HG03354 (cell line): ENCODE results near the gene CNST.

Experiments
- ATAC-seq: cut with Tn5 transposase; IDR thresholded peaks from one replicate; pipeline ENCODE4 v1.9.1; 2021; ENCODE audit warnings: mild to moderate bottlenecking; ENCODE audit not compliant: unreplicated experiment, poor library complexity, severe bottlenecking

CNST gene

DNA sequence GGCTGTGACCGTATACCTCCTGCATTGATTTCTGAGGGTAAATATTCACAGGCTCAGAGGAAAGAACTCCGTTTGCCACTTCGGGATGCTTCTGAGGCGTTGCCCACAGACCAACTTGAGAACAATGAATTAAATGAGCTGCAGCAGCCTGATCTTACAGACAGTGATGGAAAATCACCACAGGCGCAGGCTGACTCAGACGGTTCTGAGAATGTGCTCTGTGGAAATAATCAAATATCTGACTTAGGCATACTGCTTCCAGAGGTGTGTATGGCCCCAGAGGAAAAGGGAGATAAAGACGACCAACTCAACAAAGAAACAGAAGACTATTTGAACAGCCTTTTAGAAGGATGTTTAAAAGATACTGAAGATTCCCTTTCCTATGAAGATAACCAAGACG lies 81.3 kb downstream of the CNST start:
- ATAC-seq = no peak

DNA sequence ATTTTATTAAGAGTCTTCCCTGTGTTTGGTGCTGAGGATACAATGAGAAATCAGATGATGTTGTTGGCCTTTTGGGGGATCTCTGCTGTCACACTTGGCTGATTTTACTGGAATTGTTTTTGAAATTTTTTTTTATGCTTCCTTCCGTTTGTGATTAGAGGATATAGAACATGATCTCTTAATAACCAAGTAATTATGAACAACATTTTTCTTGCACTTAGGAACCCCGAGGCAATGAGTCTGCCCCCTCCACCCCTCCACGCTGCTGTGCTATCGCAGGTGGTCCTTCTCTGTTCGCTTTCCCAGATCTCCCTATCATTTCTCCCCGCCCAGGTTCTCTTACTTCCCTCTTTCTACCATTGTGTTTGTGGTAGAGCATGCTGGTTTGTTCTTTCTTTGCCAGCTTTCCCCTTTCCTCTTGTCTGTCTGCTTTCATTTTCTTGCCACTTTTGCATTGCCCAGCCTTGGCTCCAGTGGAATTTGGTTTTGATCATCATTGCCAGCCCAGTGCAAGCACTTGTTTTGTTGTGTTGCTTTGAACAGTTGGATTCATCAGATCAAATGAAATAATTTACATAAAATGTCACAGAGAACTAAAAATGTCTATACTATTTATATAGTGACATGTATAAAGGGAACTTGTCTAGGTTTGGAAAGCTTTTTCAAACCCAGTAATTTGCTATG lies 84.9 kb downstream of the CNST start:
- ATAC-seq = no peak

DNA sequence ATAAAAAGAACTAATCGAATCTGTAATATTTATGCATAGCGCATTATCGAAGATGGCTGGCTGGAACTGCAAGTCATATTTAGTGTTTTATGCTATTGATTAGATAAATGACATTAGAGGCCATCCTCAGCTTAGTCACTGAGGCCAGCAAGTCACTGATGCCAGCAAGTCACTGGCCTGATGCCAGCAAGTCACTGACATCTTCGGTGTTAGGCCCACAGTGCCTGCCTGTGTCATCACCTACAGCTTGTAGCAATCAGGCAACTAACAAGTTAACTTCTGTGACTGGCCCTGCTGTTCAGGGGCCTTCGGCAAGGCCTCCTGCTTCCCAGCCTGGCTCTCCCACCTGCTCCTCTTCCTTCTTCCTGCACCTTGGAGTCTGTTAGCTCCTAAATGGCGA lies 92.3 kb downstream of the CNST start:
- ATAC-seq = no peak

DNA sequence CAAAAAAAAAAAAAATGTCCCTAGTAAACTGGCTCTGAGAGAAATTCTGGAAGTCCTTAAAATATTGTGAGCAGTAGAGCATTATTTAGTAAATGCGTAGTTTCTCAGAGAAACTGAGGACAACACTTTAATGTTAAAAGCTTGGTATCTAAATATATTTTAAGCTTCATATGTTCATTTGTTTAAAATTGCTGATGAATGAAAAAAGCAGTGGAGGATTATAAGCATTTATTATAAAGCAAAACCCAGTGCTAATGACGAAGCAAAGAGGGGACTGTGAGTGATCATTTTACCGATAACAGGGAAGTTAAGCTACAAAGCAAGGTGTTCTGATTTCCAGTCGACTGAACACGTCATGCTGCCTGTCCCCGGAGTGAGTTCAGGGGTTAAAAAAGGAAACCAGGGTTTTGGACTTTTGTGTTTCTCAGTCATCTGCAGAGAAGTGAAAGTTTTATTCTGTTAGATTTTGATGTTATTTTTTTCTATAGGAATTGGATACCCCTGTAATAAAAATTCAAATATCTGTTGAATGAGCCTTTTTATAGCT lies 93.4 kb downstream of the CNST start:
- ATAC-seq = no peak

DNA sequence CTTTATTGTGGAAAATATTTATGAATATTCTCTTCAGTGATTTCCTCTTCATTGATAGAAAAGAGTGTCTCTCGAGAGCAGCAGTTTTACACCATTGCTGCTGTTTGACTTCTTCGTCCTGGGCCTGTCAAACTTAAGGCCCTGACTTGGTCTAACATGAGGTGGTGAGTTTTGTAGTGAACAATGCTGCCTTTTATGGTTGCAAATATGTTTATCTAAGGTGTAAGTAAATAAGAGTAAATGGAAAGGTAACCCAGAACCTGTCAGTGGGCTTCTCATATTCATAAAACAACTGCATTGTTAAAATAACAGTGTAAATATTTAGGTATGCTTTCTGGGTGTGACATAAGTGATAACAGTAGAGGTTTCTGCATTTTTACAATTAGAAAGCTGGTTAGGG lies 95.2 kb downstream of the CNST start:
- no peak for ATAC-seq

DNA sequence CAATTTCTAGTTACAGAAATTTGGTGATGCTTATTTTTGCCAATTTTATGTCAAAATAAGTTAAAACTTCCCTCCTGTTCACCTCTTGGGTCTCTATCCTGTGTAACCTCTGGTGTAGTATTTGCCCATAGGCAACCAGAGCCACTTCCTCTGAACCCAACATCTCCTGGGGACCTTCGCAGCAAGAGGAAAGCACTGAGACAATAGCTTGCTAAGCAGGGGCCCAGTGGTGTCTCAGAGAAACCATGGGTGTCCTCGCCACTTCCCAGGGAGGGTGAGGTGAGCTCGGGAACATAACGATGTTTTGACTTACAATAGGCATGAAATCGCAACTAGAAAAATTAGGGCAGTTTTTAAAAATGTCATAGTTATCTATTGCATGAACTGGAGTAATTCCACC lies 101.5 kb downstream of the CNST start:
- no peak for ATAC-seq

DNA sequence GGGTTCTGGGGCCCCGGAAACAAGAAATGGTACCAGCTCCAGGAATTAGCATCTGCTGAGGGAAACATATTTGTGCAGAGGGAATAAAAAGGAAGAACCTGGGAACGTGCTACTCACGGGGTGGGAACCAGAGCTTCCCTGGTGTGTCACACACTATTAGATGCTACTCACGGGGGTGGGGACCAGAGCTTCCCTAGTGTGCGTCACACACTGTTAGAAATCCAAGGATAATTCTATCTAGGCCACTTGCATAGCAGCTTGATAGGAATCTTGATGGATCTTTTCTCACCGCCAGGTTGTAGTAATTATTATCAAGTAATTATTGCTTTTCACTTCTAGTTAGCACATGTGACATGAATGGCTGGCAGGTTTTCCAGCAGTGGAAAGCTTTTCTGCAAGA lies 103.4 kb downstream of the CNST start:
- no peak for ATAC-seq

DNA sequence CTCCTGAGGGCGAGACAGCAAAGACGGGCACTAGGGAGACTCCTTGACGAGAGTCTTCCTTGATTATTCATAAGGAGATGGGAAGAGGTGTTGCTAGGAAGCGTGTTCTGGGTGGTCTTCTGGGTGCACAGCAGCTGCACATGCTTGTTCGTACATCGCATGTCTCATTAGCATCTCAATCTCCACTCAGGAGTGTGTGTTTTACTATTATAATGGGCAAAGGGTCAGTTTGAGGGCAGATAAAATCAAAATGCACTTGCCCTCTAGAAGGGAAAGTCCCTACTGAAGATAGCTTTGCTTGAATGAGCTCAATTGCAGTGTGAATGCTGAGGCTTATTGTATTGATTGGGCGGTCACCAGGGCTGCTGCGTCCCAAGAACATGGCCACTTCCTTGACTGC lies 107.8 kb downstream of the CNST start:
- ATAC-seq = no peak

DNA sequence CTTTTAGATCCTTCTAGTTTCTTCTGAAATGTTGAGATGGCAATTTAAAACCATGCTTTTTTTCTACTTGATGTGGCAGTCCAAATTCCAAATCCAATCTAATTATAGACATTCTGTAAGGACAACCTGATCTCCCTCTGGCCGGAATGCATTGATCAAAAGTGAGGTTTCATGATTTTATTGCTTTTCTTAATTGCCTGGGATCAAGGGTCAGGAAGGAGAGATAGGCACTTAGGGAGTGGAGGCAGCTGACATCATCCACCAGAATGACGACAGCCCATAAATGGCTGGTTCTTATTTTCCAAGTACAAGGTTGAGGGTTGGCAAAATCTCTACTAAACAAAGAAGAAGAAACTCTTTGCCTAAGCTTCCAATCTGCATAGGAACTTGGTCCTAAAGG lies 111.6 kb downstream of the CNST start:
- ATAC-seq = no peak

DNA sequence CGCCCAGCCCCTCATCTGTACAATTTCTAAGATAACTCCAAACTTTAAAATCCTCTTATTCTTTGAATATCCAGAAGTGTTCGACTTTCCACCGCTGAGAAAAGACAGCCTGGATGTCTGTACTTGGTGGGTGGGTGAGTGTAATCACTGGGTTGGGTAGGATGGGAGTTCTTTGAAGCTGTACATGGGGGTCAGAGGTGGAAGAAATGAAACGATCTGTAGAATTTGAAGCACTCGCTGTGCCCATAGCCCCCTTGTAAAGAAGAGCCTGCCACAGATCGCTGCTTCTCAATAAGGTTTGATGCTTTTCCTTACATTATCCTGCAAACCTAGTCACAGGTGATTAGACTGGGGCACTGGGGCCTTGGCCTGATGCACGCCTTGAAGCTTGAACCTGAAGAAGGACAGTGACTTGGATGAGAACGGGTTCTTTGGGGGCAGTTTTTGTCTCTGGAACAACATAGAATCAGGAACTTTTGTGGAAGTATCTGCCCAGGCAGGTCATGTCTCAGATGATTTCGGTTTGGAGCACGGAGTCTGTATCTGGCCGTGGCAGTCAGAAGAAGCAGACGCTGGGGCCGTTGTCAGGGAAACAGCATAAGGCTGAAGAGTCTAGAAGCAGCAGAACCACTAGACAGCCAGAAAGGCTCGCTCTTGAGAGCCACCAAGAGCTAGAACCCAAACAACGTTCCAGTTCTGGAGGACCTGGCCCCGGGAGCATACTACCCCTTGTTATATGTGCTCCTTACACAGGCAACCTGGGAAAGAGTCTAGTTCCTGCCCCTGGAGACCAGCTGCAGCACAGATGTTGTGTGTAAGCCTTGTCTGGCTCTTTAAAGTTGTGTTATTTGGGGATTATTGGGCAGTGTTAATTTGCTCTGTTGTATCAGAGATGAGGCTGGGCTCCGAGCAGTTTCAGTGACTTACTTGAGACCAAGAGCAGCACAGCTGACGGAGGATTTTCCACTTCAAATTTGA lies 112.8 kb downstream of the CNST start:
- no peak for ATAC-seq

DNA sequence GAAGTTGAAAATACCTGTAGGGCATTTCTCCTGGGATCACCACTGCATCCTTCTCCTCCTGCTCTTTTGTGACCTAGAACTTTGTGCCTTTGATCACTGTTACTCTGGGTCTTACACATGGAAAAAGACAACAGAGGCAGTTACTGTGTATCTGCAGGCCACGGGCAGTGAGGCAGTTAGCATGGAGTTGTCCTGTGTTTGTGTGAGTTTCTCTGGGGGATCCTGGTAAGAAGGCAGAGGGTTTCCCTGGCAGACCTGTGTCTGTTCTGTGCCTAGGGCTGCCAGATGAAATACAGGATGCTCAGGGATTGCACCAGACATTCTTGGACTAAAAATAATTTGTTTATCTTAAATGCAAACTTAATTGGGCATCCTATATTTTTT lies 113.5 kb downstream of the CNST start:
- ATAC-seq = no peak

DNA sequence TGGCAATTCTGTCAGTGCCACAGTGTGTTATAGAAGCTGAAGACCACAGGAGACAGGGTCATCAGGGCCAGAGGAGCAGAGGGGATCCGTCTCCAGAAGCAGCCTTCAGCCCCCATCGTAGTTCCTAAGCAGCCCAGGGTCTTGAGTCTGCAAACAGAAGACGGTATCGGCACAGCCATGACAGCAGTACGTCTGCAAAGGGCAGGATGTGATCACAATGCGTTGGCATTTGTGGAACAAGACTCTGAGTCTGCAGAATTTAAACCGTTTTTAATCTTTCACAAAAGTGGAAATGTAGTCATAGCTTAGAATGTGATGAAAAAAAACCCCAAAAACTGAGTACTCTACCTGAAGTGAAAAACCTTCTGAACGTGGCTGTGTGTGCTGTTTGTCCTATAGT lies 113.9 kb downstream of the CNST start:
- no peak for ATAC-seq

DNA sequence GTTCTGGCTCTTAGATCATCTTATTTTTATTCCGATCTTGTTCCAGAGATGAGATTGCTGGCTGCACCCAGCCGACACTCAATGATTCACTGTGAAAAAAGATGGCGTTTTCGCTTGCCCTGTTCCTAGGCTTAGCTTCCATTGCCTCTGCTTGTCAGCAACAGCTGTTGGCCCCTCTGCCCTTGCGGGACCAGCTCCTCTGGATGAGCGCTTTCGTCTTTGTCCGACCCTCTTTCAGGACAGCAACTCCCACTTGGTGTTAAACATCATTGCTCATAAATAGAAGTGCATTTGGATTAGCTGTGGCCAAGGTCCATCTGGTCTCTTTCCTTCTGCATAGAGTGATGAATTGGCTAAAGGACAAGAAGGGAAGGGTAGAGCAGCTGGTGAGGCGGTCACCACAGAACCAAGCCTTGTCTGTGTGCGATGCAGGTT lies 114.5 kb downstream of the CNST start:
- no peak for ATAC-seq

DNA sequence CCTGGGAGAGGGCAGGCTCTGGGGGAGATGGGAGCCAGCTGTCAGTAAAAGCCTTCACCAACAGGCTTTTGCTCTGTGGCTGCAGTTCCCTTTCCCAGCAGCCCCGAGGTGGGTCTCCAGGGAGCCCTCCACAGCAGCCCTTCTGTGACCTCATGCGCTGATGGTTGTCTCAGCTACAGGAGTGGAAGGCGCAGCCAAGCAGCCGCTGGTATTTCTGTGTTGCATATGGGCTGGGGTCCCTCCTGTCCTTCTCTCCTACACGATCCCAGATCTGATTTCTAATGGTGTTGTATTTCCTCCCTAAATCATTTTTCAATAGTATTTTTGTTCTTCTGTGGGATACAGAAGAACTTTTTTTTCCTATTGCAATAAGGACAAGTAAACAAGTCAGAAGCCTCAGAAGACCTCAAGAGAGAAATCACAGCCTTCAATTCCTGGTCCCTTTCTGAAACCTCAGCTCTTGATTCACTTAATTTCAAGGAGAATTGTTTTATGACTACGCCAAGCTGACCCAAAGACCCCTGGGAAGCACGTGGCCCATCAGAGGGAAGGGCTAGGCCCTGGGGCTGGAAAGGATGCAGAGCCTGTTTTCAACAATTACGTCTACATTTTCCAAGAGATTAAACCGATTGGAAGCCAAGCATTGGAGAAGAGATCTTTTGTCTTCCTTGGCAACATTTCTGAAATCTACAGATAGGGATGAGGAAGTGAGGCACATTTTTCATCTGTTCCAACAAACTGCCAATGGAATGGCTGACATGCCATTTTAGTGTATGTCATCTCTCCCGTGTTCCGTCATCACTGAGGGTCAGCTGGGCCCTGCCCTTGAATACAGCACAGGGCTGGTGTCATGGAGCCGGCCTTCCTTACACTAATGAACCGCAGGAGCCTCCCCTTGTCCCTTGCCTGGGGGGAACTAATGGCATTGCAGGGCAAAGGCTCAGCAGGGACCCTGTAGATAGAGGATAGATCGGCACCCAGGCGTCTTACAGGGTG lies 115.9 kb downstream of the CNST start:
- no peak for ATAC-seq

DNA sequence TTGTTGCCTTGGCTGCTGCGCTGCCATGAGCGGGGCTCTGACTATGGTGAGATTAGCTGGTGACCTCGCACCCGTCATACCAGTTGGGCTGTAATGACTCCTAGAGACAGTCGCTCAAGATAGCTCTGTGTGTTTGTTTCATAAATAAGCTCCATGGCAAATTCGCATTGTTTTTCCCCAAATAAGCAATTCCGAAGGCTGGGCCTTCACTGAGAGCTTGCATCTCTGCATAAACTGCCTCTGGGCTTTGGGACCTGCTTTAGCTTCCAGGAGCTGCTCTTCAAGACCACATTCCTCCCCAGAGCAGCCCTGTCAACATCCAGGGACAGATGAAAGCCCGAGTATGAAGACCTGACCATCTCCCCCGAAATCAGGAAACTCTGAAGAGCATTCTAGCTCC lies 117.3 kb downstream of the CNST start:
- ATAC-seq = no peak

DNA sequence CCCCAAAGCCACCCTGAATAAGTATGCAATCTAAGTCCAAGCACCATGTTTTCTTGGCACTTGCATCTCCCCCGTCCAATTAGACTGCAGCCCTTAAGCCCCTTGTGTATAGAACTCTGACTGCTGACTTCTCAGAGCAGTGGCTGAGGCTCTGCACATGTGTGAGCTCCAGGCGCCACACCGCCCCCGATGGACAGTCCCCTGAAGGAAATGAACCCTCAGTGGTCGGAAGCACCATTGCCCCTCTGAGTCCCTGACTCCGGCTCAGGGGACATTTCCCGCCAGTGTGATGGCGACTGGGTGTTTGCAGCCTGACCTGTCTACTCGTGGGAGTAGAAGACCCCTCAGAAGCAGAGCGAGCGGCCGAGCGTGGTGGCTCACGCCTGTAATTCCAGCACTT lies 120.7 kb downstream of the CNST start:
- ATAC-seq = no peak

DNA sequence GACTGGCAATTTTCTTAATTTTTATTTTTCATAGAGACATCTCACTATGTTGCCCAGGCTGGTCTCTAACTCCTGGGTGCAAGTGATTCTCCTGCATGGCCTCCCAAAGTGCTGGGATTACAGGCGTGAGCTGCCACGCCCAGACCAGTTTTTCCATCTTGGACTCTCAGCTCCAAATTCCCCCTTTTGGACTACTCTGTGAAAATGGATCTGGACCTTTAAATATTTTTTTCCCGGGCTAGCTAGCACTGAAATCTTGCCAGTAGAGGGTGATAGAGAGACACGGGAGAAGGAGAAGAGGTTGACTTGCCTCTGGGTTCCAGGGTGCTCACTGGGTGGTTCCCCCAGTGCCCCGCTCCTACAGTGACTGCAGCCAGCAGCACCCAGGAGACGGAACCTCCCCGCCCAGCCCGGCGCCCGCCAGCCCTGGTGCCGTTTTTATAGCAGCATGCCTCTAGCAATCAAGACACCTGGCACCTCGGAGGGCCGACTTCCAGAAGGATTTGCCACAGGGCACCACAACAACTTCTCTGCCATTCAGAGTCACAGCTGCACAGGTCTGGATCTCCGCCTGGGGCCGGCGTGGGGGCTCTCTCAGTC lies 123.3 kb downstream of the CNST start:
- ATAC-seq = peak; percentile 98

DNA sequence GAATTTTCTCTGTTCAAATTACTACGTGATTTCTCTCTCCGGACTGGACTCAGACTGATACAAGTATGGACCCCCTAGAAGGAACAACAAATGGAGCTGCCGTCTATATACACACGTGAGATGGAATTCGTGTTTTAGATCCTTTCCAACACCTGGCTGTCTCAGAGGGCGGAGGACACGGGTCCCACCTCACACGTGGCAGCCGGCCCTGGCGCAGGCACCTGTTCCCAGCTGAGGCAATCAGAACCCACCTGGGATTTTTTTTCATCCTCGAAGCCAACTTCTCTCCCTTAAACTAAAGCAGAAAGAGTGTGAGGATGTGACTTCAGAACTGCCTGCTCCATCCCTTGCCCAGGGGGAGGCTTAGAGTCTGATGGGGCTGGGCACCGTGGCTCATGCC lies 123.8 kb downstream of the CNST start:
- no peak for ATAC-seq
